K562 (cell line): ENCODE results near the gene ARMC7.

Experiments
- FOSL1 ChIP-seq: fragments of 200-800 bp; sonication (Bioruptor generic); conservative IDR thresholded peaks from 2 replicates; pipeline ENCODE4 v1.6.1; 2016; ENCODE audit warnings: missing genetic modification characterization, missing compliant biosample characterization
- FOXK1 ChIP-seq: sonication (generic); formaldehyde crosslinking; IDR thresholded peaks from 2 replicates; pipeline ENCODE4 v1.8.0; 2022; ENCODE audit warnings: missing genetic modification reagents, mild to moderate bottlenecking, borderline replicate concordance
- GABPA ChIP-seq: fragments of 200-800 bp; sonication (Bioruptor generic); conservative IDR thresholded peaks from 2 replicates; pipeline ENCODE4 v1.6.1; 2016; ENCODE audit warnings: low read depth, missing genetic modification characterization, missing compliant biosample characterization
- SP2 ChIP-seq: IDR thresholded peaks from 2 replicates; pipeline ENCODE4 v1.6.1; 2011; ENCODE audit warnings: mild to moderate bottlenecking, low read depth, low read length, moderate library complexity; ENCODE audit not compliant: poor library complexity, severe bottlenecking; ENCODE audit errors: extremely low read depth
- SRF ChIP-seq, 2 experiments: fragments of 250-450, 450-650 bp in 1 of 2; sonication (Bioruptor Pico) in 1 of 2; sonication (generic) in 1 of 2; formaldehyde crosslinking; IDR thresholded peaks; 2 replicates each; pipeline versions ENCODE4 v1.5.0 to v1.5.1; 2020 to 2022; ENCODE audit warnings: mild to moderate bottlenecking in 1 of 2, missing genetic modification reagents in 1 of 2
- ZNF274 ChIP-seq: IDR thresholded peaks from 2 replicates; pipeline ENCODE4 v1.6.1; 2011; ENCODE audit warnings: low read depth, mild to moderate bottlenecking, low read length, moderate library complexity, borderline replicate concordance
- TF ChIP-seq, protein P1 (sequence below): fragments of 250-450 bp; sonication (Bioruptor Pico); IDR thresholded peaks from 2 replicates; pipeline ENCODE4 v1.6.1; 2021; ENCODE audit warnings: mild to moderate bottlenecking
- TF ChIP-seq, protein P2 (sequence below): fragments of 250-450 bp; sonication (Bioruptor Pico); IDR thresholded peaks from 2 replicates; pipeline ENCODE4 v1.4.0; 2020; ENCODE audit warnings: mild to moderate bottlenecking
- TF ChIP-seq, protein P3 (sequence below): fragments of 450-650 bp; conservative IDR thresholded peaks from 2 replicates; pipeline ENCODE4 v1.6.1; 2016; ENCODE audit warnings: missing genetic modification characterization, low read depth, mild to moderate bottlenecking, control low read depth, missing compliant biosample characterization

DNA sequence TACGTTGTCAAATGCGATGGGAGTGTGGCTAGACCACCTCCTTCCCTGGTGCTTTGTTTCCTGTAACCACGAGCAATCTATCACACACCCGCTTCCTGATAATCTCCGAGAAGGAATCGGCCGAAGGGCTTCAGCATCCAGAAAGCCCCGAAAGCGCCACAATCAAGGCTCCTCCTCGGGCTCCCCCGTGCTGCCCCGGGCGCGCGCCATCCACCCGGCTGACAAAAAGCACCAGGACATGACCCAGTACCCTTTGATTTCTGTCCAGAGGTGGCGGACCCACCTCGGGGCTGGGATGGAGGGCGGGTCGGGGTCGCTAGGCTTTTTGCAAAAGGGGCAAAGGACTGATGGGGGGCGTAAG, 743 bp upstream of the ARMC7 start:
- TF ChIP-seq, protein P1, sequence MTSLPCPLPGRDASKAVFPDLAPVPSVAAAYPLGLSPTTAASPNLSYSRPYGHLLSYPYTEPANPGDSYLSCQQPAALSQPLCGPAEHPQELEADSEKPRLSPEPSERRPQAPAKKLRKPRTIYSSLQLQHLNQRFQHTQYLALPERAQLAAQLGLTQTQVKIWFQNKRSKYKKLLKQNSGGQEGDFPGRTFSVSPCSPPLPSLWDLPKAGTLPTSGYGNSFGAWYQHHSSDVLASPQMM (CRISPR knock-in tag): no peak
- TF ChIP-seq ZNF274 (no peak), FOSL1 (no peak), FOXK1 (CRISPR knock-in tag) (no peak), GABPA (no peak), SP2 (no peak), SRF (CRISPR knock-in tag; IDR thresholded peaks at IDR 0.05) (no peak)
- TF ChIP-seq, protein P2, sequence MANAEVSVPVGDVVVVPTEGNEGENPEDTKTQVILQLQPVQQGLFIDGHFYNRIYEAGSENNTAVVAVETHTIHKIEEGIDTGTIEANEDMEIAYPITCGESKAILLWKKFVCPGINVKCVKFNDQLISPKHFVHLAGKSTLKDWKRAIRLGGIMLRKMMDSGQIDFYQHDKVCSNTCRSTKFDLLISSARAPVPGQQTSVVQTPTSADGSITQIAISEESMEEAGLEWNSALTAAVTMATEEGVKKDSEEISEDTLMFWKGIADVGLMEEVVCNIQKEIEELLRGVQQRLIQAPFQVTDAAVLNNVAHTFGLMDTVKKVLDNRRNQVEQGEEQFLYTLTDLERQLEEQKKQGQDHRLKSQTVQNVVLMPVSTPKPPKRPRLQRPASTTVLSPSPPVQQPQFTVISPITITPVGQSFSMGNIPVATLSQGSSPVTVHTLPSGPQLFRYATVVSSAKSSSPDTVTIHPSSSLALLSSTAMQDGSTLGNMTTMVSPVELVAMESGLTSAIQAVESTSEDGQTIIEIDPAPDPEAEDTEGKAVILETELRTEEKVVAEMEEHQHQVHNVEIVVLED (CRISPR knock-in tag): no peak
- TF ChIP-seq, protein P3, sequence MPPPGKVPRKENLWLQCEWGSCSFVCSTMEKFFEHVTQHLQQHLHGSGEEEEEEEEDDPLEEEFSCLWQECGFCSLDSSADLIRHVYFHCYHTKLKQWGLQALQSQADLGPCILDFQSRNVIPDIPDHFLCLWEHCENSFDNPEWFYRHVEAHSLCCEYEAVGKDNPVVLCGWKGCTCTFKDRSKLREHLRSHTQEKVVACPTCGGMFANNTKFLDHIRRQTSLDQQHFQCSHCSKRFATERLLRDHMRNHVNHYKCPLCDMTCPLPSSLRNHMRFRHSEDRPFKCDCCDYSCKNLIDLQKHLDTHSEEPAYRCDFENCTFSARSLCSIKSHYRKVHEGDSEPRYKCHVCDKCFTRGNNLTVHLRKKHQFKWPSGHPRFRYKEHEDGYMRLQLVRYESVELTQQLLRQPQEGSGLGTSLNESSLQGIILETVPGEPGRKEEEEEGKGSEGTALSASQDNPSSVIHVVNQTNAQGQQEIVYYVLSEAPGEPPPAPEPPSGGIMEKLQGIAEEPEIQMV (tag): no peak
